C4-2B (cell line): ENCODE data around the gene EPHB4.
"Not testable (repeated sequence)": the region's sequence is repeated elsewhere in the genome, so short reads cannot be mapped to it uniquely, and the experiment has no call there.

Source experiments
- CTCF ChIP-seq: fragments of 450-650 bp; conservative IDR thresholded peaks from 2 replicates; pipeline ENCODE4 v1.5.1; 2017; ENCODE audit warnings: mild to moderate bottlenecking
- ZFX ChIP-seq: fragments of 450-650 bp; IDR thresholded peaks from 2 replicates; pipeline ENCODE4 v1.6.1; 2017

GRCh38 chr7:100816515-100816914, 10.8 kb downstream of the EPHB4 start:
- TF ChIP-seq CTCF, ZFX: not testable (repeated sequence)
